Right atrium auricular region (tissue), 2 donors: ENCODE measurements around the gene SPDEF. TPM values are rescaled to one million over a fixed set of nuclear protein-coding genes. Genes with fewer than 3 reads are reported as not detected.

ENCODE experiments used
- DNase-seq: peaks from one replicate; pipeline ENCODE4 v3.0.0-alpha.2; 2019; ENCODE audit warnings: low spot score
- H3K27ac ChIP-seq, 2 donors: fragments of 200-600 bp; sonication (generic); 1 replicate in 1 of 2; 2 replicates in 1 of 2; pipeline ENCODE4 v1.5.1; 2016 to 2019
- H3K27me3 ChIP-seq, 2 donors: fragments of 200-600 bp; sonication (generic); one replicate each; pipeline versions ENCODE4 v1.5.1 to v1.6.0; 2017 to 2019
- H3K36me3 ChIP-seq: fragments of 200-600 bp; sonication (generic); one replicate; pipeline ENCODE4 v1.5.1; 2016
- H3K4me1 ChIP-seq, 2 donors: fragments of 200-600 bp; sonication (generic); one replicate each; pipeline versions ENCODE4 v1.5.1 to v1.6.0; 2017 to 2019
- H3K4me3 ChIP-seq, 2 donors: fragments of 200-600 bp; sonication (generic); 1 replicate in 1 of 2; 2 replicates in 1 of 2; pipeline ENCODE4 v1.5.1; 2017 to 2019; ENCODE audit warnings: mild to moderate bottlenecking in 1 of 2, moderate library complexity in 1 of 2
- H3K9me3 ChIP-seq, 2 donors: fragments of 200-600 bp; sonication (generic); one replicate each; pipeline ENCODE4 v1.5.1; 2019
- total RNA-seq, 2 donors: library from RNA; depleted of rRNA; stranded (reverse); fragments of >200 nt; gene quantifications; one replicate each; pipeline ENCODE4 v1.1.0, GENCODE V29; 2016
- TF ChIP-seq, protein P1 (sequence below), 2 donors: fragments of 200-600 bp; sonication (generic); IDR thresholded peaks; one replicate each; pipeline ENCODE4 v1.5.1; 2019; ENCODE audit warnings: antibody characterized with exemption in 2 of 2

SPDEF gene
- total RNA-seq, 2 donors from 2014 or later: 0.22 to 0.31 TPM

DNA sequence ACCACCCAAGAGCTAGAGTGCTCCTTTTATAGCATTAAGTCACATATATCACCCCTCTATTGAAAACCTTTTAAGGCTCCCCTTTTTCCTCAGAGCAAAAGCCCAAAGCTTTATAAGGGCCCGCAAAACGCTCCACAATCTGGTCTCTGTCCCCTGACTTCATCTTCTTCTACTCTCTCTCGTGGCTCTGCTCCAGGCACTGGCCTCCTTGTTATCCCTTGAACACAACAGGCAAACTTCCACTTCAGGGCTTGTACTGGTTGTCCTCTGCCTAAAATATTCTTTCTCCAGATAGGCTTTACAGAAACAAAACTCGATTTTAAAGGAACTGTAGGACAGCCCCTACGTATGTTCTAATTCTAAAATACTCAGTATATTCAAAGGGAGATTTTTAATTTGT lies 44.0 kb upstream of the SPDEF start:
- no peak for DNase-seq
- no peaks in the 10 kb centered on the region for H3K9me3 ChIP-seq
- no peaks in the 10 kb centered on the region for H3K36me3 ChIP-seq
- H3K4me3 ChIP-seq: no peak overlapping the region
- TF ChIP-seq, protein P1, sequence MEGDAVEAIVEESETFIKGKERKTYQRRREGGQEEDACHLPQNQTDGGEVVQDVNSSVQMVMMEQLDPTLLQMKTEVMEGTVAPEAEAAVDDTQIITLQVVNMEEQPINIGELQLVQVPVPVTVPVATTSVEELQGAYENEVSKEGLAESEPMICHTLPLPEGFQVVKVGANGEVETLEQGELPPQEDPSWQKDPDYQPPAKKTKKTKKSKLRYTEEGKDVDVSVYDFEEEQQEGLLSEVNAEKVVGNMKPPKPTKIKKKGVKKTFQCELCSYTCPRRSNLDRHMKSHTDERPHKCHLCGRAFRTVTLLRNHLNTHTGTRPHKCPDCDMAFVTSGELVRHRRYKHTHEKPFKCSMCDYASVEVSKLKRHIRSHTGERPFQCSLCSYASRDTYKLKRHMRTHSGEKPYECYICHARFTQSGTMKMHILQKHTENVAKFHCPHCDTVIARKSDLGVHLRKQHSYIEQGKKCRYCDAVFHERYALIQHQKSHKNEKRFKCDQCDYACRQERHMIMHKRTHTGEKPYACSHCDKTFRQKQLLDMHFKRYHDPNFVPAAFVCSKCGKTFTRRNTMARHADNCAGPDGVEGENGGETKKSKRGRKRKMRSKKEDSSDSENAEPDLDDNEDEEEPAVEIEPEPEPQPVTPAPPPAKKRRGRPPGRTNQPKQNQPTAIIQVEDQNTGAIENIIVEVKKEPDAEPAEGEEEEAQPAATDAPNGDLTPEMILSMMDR (IDR thresholded peaks at IDR 0.05): no peak
- H3K27ac ChIP-seq: peak overlapping the region; percentile 59 to 82
- H3K27me3 ChIP-seq: no peaks in the 10 kb centered on the region
- peaks cover 0 to 48% of the 10 kb centered on the region in 2 donors for H3K4me1 ChIP-seq

DNA sequence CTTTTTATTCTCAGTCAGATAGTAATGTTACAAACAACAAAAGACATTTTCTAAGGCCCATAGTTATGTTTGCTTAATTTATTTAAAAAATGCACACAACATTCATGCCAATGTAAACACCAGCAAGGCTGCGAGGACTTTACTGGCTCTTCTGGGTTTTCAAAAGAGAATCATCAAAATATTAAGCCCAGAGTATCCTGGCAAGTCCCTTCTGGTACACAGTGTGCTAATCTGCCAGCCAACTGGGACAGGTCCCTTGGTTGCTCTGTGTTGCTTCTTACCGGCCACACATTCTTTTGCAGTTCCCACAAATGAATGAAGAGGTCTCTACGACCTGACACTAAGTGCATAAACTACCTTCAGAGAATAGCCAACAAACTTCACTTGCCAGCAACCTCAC lies 42.6 kb upstream of the SPDEF start:
- TF ChIP-seq, protein P1 (IDR thresholded peaks at IDR 0.05): no peak
- Histone ChIP-seq H3K4me1 (peaks cover 0 to 62% of the 10 kb centered on the region in 2 donors), H3K27me3 (no peaks in the 10 kb centered on the region), H3K9me3 (no peaks in the 10 kb centered on the region), H3K36me3 (no peaks in the 10 kb centered on the region), H3K27ac (peak overlapping the region in 1 of 2 donors; percentile 82), H3K4me3 (no peak overlapping the region)
- no peak for DNase-seq

DNA sequence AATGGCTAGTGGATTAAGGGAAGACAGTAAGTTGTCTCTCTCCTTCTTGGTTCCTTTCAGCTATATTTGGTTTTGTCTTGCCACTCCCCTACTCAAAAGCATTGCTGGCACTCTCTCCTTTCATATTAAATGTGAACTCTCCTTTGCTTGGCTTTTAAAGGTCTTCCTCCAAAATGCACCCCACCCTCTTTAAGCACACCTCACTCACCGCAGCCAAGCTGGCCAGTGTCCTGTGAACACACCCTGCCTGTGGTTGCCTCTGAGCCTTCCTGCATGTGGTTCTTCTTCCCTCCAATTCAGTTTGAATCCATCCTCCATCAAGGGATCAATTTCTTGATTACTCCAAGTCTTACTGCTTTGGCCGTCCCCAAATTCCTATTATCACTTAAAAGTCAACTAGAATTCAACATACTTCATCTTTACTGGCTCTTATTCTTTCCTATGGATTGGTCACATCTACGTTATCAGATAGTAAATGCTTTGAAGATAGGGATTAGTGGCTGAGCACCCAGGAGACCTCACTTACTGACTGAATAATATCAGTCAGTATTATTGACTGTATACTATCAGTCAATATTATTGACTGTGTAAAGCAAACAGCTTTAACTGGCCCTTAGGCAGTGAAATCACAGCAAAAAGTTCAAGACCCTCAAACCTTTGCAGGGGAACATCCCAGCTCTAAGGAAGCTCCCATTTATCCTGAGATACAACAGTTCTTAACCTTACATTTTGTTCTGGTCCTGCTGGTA lies 41.6 kb upstream of the SPDEF start:
- Histone ChIP-seq H3K4me1 (peaks cover 0 to 70% of the 10 kb centered on the region in 2 donors), H3K27me3 (no peaks in the 10 kb centered on the region), H3K9me3 (no peaks in the 10 kb centered on the region), H3K36me3 (no peaks in the 10 kb centered on the region), H3K4me3 (no peak overlapping the region), H3K27ac (peak overlapping the region; percentile 6 to 82)
- DNase-seq: no peak
- TF ChIP-seq, protein P1 (IDR thresholded peaks at IDR 0.05): no peak

DNA sequence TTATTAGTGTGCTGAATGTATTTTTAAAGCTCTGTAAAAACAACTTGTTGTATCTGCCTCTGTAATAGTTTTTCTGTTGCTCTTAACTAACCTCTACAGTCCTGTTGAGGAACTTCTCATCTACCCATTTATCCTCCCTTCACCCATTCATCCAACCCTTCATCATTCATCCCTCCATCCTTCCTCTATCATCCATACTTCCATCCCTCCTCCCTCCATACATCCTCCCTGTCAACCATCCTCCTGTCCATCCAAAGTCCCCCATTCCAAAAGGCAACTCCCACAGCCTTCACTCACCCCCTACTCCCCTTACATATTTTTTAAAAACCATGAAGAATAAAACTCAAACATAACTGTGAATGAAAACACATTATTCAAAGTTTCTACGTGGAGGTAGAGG lies 40.7 kb upstream of the SPDEF start:
- H3K27ac ChIP-seq: peak overlapping the region in 1 of 2 donors; percentile 82
- H3K27me3 ChIP-seq: no peaks in the 10 kb centered on the region
- no peaks in the 10 kb centered on the region for H3K9me3 ChIP-seq
- H3K36me3 ChIP-seq: no peaks in the 10 kb centered on the region
- peaks cover 0 to 71% of the 10 kb centered on the region in 2 donors for H3K4me1 ChIP-seq
- no peak for DNase-seq
- no peak overlapping the region for H3K4me3 ChIP-seq
- TF ChIP-seq, protein P1 (IDR thresholded peaks at IDR 0.05): no peak

DNA sequence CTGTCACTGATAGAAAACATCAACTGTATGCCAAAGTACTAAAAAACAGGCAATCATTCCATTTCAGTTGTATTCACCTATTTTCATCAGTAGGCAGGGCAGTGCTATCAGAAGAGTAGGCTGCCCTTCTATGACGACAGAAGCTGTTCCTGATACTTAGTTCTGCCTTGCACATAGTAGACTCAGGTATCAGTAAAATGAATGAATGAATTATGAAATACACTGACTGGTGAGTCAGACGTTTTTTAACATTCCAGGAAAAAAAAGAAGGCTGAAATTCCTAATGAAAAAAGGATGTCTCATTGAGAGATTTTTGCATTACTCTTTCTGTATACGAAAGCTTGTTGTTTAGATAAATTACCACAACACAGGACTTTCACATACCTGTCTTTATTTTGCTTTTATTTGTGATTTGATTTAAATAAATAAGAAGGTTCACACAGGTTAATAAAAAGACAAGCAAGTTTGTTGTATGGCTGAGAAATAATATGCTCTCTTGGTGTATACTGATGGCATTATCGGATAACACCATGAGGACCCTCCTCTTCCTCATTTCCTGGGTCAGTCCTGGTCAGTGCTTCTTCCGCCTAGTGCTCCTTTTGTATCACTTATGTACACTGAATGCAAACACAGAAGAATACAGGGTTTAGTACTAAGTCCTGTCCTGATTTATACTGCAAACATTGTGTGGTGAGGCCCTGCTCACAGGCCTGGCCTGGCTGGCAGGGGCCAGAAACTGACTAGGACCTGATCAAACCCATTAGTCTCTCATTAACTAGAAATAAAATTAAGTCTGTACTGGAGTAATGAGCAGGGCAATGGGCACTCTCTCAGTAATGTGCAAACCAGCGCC lies 39.4 kb upstream of the SPDEF start:
- no peak for DNase-seq
- peaks cover 0 to 74% of the 10 kb centered on the region in 2 donors for H3K4me1 ChIP-seq

More for the DNA sequence above, 39.4 kb upstream of the SPDEF start:
- no peaks in the 10 kb centered on the region for H3K27me3 ChIP-seq
- TF ChIP-seq, protein P1 (IDR thresholded peaks at IDR 0.05): no peak
- peak overlapping the region in 1 of 2 donors; percentile 33 for H3K27ac ChIP-seq
- no peak overlapping the region for H3K4me3 ChIP-seq
- no peaks in the 10 kb centered on the region for H3K36me3 ChIP-seq
- no peaks in the 10 kb centered on the region for H3K9me3 ChIP-seq
